ENCODE data around the gene MANSC4. TPM values are rescaled to one million over a fixed set of nuclear protein-coding genes. Genes with fewer than 3 reads are reported as not detected.

Gene MANSC4
- total and polyA plus RNA-seq, 9 of the 15 experiments (the other 6 are each of a cell fraction or from before 2014, with no cell fraction given), result not detected

DNA sequence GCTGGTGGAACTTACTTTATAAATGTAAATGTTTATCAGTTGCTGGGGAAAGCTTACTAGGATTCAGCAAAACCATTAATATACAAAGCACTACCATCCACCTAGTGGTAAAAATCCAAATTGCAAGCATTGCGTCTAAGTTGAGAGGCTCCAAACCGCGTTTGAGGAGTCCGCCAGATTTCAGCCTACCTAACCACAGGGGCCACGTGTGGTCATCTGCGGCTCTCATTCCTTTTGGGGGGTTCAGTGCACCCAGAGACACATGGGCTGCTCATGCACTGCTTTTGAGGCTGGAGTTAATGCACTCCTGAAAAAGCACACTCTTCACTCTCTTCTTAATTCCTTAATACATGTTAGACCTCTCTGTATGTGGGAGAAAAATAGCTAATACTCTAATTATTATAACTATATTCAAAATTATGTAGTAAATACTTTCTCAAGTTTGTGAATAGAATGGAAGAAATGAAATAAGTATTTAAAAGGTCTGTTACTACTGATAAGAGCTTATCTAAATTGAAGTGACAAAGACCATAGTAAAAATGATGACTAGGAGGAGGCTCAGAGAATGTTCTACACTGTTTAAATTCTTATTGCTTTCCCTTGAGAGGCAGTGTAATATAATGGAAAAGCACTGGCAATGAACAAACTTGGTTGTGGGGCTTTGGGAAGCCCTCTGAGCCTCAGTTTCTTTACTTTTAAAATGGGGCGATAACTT lies 41.4 kb upstream of the MANSC4 start:
- WGBS (ENCODE audit: insufficient coverage, low coverage, missing lambda C conversion rate), result 15% methylated on average over 7 of the region's 7 CpGs
- no peak overlapping the region for H3K9ac ChIP-seq (ENCODE audit: insufficient read depth in 1 of 2, low read depth in 2 of 2, low read length in 2 of 2)
- ChIA-PET CTCF (ENCODE audit: low intra/inter-chr PET ratio) (interaction anchor here (0.8 to 1.1 kb wide), 3 partner anchors 9 to 89 kb away, joined by 3 to 5 read pairs (median 3); no protein-coding TSS in a partner anchor), POLR2A (interaction anchor here (1.0 to 1.1 kb wide), 2 partner anchors 9 to 10 kb away, joined by 3 read pairs; no protein-coding TSS in a partner anchor)
- FAIRE-seq (peak; percentile 75), DNase-seq (ENCODE audit: extremely low read depth in 1 of 4, low spot score in 3 of 4) (peak; percentile 65 to 86 (median 70)), ATAC-seq (peak; percentile 86)
- H3K27me3 ChIP-seq (ENCODE audit: control insufficient read depth in 2 of 2, insufficient read depth in 2 of 2, low read length in 2 of 2), result no peaks in the 10 kb centered on the region
- no peaks in the 10 kb centered on the region for H3K79me2 ChIP-seq (ENCODE audit: control insufficient read depth, insufficient read depth, low read length)
- no peak overlapping the region for H3K4me3 ChIP-seq
- in situ Hi-C loops (cut with MboI) (no loop called here), intact Hi-C loops (cut with micrococcal nuclease) (loop anchor here (2.0 to 5.0 kb wide), 2 partner anchors 39 to 89 kb away; partner anchors contain the start of genes KLHL42 and MANSC4)
- H3K4me2 ChIP-seq (ENCODE audit: insufficient read depth, low read length), result peak overlapping the region; percentile 59
- H2AFZ ChIP-seq (ENCODE audit: low read depth, low read length), result peak overlapping the region; percentile 30; the same call in 1 of the 2 replicates
- H3K4me1 ChIP-seq (replicated peaks in 1 of 2; ENCODE audit: control insufficient read depth in 2 of 2, insufficient read depth in 2 of 2, low read length in 2 of 2), result peaks cover 0 to 26% of the 10 kb centered on the region in 2 experiments; a peak in 3 of 5 replicates
- H3K9me3 ChIP-seq (replicated peaks; ENCODE audit: control insufficient read depth, insufficient read depth, low read depth, low read length), result no peaks in the 10 kb centered on the region
- no peaks in the 10 kb centered on the region for H3K9me1 ChIP-seq (ENCODE audit: control insufficient read depth, insufficient read depth, low read length)
- no peaks in the 10 kb centered on the region for H3K36me3 ChIP-seq (ENCODE audit: control insufficient read depth, insufficient read depth, low read length)
- H4K20me1 ChIP-seq (replicated peaks; ENCODE audit: control insufficient read depth, insufficient read depth, low read length), result no peaks in the 10 kb centered on the region
- no peak overlapping the region for H3K27ac ChIP-seq (ENCODE audit: extremely low read depth, low read depth, low read length)
- BruUV-seq (replicated peaks), result no TSS peak
- TF ChIP-seq ZNF398 (CRISPR knock-in tag; IDR thresholded peaks at IDR 0.05) (no peak), MTA2 (IDR thresholded peaks at IDR 0.05; ENCODE audit: low read depth) (peak; percentile 29; the same call in 1 of the 2 replicates), ZNF699 (CRISPR knock-in tag; IDR thresholded peaks at IDR 0.05; ENCODE audit: insufficient replicate concordance) (no peak), NFIC (IDR thresholded peaks at IDR 0.05) (no peak), MLX (CRISPR knock-in tag; conservative IDR thresholded peaks at IDR 0.05) (no peak), LEF1 (IDR thresholded peaks at IDR 0.05) (no peak), TEAD4 (IDR thresholded peaks at IDR 0.05; ENCODE audit: low read length) (peak; percentile 64), TEAD4 (CRISPR knock-in tag; IDR thresholded peaks at IDR 0.05; ENCODE audit: borderline replicate concordance) (no peak), NUFIP1 (IDR thresholded peaks at IDR 0.05; ENCODE audit: partially characterized antibody) (no peak)
- TF ChIP-seq, protein P1, sequence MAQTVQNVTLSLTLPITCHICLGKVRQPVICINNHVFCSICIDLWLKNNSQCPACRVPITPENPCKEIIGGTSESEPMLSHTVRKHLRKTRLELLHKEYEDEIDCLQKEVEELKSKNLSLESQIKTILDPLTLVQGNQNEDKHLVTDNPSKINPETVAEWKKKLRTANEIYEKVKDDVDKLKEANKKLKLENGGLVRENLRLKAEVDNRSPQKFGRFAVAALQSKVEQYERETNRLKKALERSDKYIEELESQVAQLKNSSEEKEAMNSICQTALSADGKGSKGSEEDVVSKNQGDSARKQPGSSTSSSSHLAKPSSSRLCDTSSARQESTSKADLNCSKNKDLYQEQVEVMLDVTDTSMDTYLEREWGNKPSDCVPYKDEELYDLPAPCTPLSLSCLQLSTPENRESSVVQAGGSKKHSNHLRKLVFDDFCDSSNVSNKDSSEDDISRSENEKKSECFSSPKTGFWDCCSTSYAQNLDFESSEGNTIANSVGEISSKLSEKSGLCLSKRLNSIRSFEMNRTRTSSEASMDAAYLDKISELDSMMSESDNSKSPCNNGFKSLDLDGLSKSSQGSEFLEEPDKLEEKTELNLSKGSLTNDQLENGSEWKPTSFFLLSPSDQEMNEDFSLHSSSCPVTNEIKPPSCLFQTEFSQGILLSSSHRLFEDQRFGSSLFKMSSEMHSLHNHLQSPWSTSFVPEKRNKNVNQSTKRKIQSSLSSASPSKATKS (CRISPR knock-in tag; IDR thresholded peaks at IDR 0.05), result no peak

Measured in K562 (cell line).